ENCODE data around the gene GRID2.

Gene GRID2

GRCh38 chr4:92262371-92262770 is 41.4 kb upstream of the GRID2 start:
- no peak overlapping the region for H3K4me3 ChIP-seq (ENCODE audit: low read length)
- no peak for DNase-seq (ENCODE audit: low read depth)
- no peak for TF ChIP-seq CTCF (IDR thresholded peaks at IDR 0.05; ENCODE audit: insufficient read depth, low read depth, low read length, missing control alignments)

- DNase-seq (ENCODE audit: low read depth) = no peak
- H3K4me3 ChIP-seq (ENCODE audit: low read length) = no peak overlapping the region
- no peak for TF ChIP-seq CTCF (IDR thresholded peaks at IDR 0.05; ENCODE audit: insufficient read depth, low read depth, low read length, missing control alignments)
These were observed 40.8 kb upstream of the GRID2 start for GRCh38 chr4:92263010-92263409.

GRCh38 chr4:92263575-92263974 is 40.2 kb upstream of the GRID2 start:
- TF ChIP-seq CTCF (IDR thresholded peaks at IDR 0.05; ENCODE audit: insufficient read depth, low read depth, low read length, missing control alignments) = no peak
- DNase-seq (ENCODE audit: low read depth) = no peak
- H3K4me3 ChIP-seq (ENCODE audit: low read length) = no peak overlapping the region

GRCh38 chr4:92264163-92264562 is 39.6 kb upstream of the GRID2 start:
- H3K4me3 ChIP-seq (ENCODE audit: low read length) = no peak overlapping the region
- no peak for TF ChIP-seq CTCF (IDR thresholded peaks at IDR 0.05; ENCODE audit: insufficient read depth, low read depth, low read length, missing control alignments)
- peak; percentile 2 for DNase-seq (ENCODE audit: low read depth)

- DNase-seq (ENCODE audit: low read depth) = no peak
- no peak overlapping the region for H3K4me3 ChIP-seq (ENCODE audit: low read length)
- no peak for TF ChIP-seq CTCF (IDR thresholded peaks at IDR 0.05; ENCODE audit: insufficient read depth, low read depth, low read length, missing control alignments)
These were observed 38.7 kb upstream of the GRID2 start for GRCh38 chr4:92265021-92265420.

GRCh38 chr4:92265798-92266197 is 38.0 kb upstream of the GRID2 start:
- DNase-seq (ENCODE audit: low read depth) = no peak
- no peak overlapping the region for H3K4me3 ChIP-seq (ENCODE audit: low read length)
- TF ChIP-seq CTCF (IDR thresholded peaks at IDR 0.05; ENCODE audit: insufficient read depth, low read depth, low read length, missing control alignments) = no peak

- TF ChIP-seq CTCF (IDR thresholded peaks at IDR 0.05; ENCODE audit: insufficient read depth, low read depth, low read length, missing control alignments) = no peak
- no peak overlapping the region for H3K4me3 ChIP-seq (ENCODE audit: low read length)
- no peak for DNase-seq (ENCODE audit: low read depth)
These were observed 37.2 kb upstream of the GRID2 start for GRCh38 chr4:92266521-92266920.
